ENCODE data around the gene ITPKA.

ITPKA gene

GRCh38 chr15:41545218-41545617 lies 51.5 kb downstream of the ITPKA start:
- DNase-seq (ENCODE audit: extremely low spot score) = no peak
- ChIA-PET CTCF (interaction anchor here (2.6 to 6.2 kb wide), 2 partner anchors 12 to 79 kb away, joined by 9 to 35 read pairs; no protein-coding TSS in a partner anchor), POLR2A (interaction anchor here (0.6 kb wide), 1 partner anchor 742 kb away, joined by 3 read pairs; no protein-coding TSS in a partner anchor)
- no peak for TF ChIP-seq CTCF (IDR thresholded peaks at IDR 0.05; ENCODE audit: control extremely low read depth, extremely low read depth, low read depth, missing control alignments)

GRCh38 chr15:41546851-41547786 lies 53.4 kb downstream of the ITPKA start:
- POLR2A ChIA-PET = no interaction called here
- CTCF ChIA-PET = interaction anchor here (6.2 kb wide), 1 partner anchor 11 kb away, joined by 35 read pairs; no protein-coding TSS in a partner anchor
- TF ChIP-seq CTCF (IDR thresholded peaks at IDR 0.05; ENCODE audit: control extremely low read depth, extremely low read depth, low read depth, missing control alignments) = no peak
- DNase-seq (ENCODE audit: extremely low spot score) = no peak

- no peak for DNase-seq (ENCODE audit: extremely low spot score)
- CTCF ChIA-PET = interaction anchor here (1.5 kb wide), 1 partner anchor 11 kb away, joined by 4 read pairs; no protein-coding TSS in a partner anchor
- POLR2A ChIA-PET = no interaction called here
- TF ChIP-seq CTCF (IDR thresholded peaks at IDR 0.05; ENCODE audit: control extremely low read depth, extremely low read depth, low read depth, missing control alignments) = no peak
Observed at GRCh38 chr15:41550066-41550775, 56.5 kb downstream of the ITPKA start.
